ENCODE data around the gene ADAM21.
"Not testable (repeated sequence)": the region's sequence is repeated elsewhere in the genome, so short reads cannot be mapped to it uniquely, and the experiment has no call there.

The ADAM21 gene

GRCh38 chr14:70451874-70452273 lies at the start of gene ADAM21:
Gene ADAM21, plus strand, starts transcription at chr14:70452174. Its CDS starts 5,326 bp downstream, at chr14:70457500.
- DNase-seq (ENCODE audit: low read depth in 3 of 3): no peak

DNA sequence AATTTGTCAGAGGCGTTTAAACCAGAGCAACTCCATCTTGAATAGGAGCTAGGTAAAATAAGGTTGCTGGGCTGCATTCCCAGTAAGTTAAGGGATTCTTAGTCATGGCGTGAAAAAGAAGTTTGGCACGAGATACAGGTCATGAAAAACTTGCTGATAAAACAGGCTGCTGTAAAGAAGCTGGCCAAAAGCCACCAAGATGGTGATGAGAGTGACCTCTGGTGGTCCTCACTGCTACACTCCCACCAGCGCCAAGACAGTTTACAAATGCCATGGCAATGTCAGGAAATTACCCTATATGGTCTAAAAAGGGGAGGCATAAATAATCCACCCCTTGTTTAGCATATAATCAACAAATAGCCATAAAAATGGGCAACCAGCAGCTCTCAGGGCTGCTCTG lies 48.6 kb upstream of the ADAM21 start:
- not testable (repeated sequence) for DNase-seq (ENCODE audit: low read depth in 3 of 3)

GRCh38 chr14:70406216-70406615 lies 45.8 kb upstream of the ADAM21 start:
- not testable (repeated sequence) for DNase-seq (ENCODE audit: low read depth in 3 of 3)

GRCh38 chr14:70407621-70408020 lies 44.4 kb upstream of the ADAM21 start:
- no peak for DNase-seq (ENCODE audit: low read depth in 3 of 3)

DNA sequence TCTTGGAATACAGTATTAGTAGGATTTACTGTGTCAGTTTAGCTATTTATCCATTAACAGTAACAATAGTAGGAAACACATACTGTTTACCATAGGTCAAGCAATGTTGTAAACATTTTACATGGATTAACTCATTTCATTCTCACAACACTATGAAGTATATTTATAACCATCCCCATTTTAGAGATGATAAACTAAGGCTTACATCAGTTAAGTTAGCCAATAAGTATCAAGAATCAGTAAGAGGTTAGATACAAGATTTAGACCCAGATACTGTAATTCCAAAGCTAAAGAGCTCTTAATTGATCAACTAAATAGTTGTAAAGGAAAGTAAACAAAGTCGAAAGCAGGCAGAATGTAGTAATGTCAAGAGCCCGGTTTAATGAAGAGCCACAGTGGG lies 36.2 kb upstream of the ADAM21 start:
- no peak for DNase-seq (ENCODE audit: low read depth in 3 of 3)

DNA sequence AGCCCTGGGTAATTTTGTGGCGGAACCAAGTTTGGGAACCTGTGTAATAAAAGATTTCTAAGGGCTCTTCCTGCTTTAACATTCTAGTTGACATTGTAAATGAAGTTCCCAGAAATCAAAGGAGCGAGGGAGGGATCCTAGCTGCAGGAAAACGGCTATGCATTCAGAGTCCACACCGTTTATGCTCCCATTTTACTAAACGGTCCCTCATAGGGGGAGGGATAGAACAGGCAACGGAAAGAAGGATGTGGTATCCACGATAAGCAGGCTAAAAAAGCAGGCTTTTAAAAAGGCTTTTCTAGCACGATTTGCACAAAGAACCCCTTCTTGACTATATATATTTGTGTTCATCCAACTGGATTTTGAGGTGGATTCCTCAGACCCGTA lies 35.6 kb upstream of the ADAM21 start:
- DNase-seq (ENCODE audit: low read depth in 3 of 3): no peak

DNA sequence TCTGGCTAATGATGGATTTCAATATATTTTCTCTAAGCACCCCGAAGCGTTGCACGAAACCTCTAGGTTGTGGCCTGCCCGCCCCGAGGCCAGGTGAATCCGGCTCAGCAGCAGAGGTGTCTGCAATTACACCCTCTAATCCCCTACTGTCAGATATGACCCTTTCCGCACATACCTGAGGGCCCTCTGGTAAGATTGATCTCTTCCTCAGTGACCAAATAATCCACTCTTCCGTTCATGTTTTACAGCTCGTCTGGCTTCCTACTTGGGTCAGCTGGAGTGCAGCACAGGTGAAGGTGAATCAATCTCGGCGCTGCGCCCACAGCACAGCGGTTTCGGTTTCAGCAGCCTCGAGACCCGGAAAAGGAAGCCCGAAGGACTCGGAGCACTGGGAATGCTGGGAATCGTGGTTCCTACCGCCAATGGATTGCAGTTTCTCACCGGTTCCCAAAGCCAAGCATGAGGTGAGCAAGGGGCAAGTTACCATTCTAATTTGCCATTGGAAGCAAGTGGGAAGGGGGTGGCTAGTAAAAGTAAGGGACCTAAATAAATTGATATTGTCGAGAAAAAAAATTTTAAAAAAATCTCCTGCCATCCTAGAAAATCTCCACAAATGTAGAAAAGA lies 35.1 kb upstream of the ADAM21 start, which contains the start of gene SYNJ2BP:
TSS of gene SYNJ2BP (minus strand) at position 366 of the 625 bp plus-strand sequence. CDS start at position 239, 127 bp downstream.
- DNase-seq (ENCODE audit: low read depth in 3 of 3): peak; percentile 8 to 34 (median 25)

- not testable (repeated sequence) for DNase-seq (ENCODE audit: low read depth in 3 of 3)
Measured at GRCh38 chr14:70419270-70419931, 32.6 kb upstream of the ADAM21 start.

DNA sequence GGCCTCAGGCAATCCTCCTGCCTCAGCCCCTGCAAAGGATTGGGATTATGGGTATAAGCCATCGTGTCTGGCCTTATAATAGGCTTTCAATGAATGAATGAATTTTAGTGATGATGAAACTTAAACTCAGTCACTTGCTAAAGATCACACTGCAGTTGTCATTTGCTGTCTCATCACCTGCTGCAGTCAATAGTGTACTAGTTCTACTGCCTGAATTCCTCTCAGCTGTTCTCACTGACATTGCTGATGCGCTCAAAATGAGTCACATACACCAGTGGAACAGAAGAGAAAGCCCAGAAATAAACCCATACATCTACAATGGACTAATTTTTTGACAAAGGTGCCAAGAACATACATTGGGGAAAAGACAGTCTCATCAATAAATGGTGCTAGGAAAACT lies 29.4 kb upstream of the ADAM21 start:
- no peak for DNase-seq (ENCODE audit: low read depth in 3 of 3)

GRCh38 chr14:70425354-70425753 lies 26.6 kb upstream of the ADAM21 start:
- no peak for DNase-seq (ENCODE audit: low read depth in 3 of 3)

DNA sequence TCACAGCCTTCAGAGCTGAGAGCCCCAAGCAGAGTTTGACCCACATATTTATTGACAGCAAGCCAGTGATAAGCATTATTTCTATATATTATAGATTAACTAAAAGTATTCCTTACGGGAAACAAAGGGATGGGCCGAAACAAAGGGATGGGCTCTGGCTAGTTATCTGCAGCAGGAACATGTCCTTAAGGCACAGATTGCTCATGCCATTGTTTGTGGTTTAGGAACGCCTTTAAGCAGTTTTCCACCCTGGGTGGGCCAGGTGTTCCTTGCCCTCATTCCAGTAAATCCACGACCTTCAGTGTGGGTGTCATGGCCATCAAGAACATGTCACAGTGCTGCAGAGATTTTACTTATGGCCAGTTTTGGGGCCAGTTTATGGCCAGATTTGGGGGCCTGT lies 25.4 kb upstream of the ADAM21 start:
- DNase-seq (ENCODE audit: low read depth in 3 of 3): not testable (repeated sequence)

GRCh38 chr14:70436867-70437266 lies 15.1 kb upstream of the ADAM21 start:
- DNase-seq (ENCODE audit: low read depth in 3 of 3): no peak

- no peak for DNase-seq (ENCODE audit: low read depth in 3 of 3)
Measured at GRCh38 chr14:70441641-70442040, 10.3 kb upstream of the ADAM21 start.

DNA sequence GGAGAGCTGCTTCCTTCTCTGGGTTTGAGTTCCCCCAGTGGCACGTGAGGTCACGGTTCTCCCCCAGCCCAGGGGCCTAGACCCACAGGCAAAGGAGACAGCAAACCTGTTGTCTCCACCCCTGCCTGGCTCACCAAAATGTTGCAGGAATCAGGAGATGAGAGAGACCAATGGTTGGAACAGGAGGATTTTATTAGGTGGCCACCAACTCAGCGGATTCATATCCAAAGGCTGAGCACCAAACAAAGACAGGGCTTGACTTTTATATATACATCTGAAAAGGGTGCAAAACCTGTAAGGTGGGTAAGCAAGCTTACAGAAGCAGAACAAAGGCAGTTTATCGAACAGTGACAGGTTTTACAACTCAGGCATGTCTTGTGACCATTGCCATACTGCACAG lies 9.2 kb upstream of the ADAM21 start:
- DNase-seq (ENCODE audit: low read depth in 3 of 3): no peak

DNA sequence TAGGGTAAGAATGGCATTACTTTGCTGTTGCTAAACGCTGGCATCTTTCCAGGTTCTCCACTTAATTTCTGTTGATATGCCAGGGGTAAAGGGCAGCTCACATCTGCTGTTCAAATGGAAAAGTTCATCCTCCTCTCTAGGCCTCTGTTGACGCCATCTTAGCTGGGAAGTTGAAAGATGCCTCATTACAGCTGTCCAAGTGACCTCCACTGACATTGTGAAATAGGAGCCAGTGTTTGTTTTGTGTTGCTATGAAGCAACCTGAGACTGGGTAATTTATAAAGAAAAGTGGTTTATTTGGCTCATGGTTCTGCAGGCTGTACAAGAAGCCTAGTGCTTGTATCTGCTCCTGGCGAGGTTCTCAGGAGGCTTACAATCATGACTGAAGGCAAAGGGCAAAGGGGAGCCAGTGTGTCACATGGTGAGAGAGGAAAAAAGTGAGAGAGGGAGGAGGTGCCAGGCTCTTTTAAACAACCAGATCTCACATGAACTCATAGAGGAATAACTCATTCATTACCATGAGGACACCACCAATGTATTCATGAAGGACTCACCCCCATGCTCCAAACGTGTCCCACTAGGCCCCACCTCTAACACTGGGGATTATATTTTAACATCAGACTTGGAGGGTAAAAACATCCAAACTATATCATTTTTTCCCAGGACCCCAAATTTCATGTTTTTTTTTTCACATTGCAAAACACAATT lies 3.2 kb upstream of the ADAM21 start:
- DNase-seq (ENCODE audit: low read depth in 3 of 3): no peak

DNA sequence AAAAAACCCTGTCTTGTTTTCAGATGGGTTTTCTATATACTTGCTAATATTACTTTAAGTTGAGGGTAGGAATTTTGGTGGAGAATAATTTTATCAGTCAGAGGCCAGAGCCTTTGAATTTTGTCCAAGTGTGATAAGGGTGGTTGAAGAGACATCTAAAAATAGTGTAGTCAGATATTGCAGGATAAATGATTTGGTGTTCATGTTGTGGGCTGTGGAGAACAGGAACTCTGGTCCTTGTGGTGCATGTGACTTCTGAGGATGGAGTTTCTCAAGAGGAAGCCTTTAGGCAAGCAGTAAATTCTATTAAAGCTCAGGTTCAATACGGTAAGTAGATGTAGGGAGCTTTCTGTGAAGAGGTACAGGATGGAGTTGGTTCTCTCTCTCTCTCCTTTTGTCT lies 2.8 kb downstream of the ADAM21 start:
- DNase-seq (ENCODE audit: low read depth in 3 of 3): no peak

DNA sequence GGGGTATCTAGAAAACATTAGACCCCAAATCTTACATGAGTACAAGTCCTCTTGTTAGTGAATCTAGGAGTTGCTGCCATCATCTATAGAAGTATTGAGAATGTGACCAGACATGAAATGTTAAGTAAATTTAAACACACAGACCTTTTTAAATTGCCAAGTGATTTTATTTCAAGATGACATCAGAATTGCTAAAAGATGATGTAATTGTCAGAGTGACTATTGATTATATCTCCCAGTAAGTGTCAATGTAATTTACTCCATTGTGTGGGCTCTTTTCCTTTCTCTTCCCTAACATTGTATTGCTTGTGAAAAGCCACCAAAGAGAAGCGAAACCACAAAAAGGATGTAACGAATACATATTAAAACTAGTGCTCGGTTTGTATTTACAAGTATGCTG lies 16.8 kb downstream of the ADAM21 start:
- no peak for DNase-seq (ENCODE audit: low read depth in 3 of 3)

GRCh38 chr14:70470863-70471563 lies 19.0 kb downstream of the ADAM21 start:
- DNase-seq (ENCODE audit: low read depth in 3 of 3): not testable (repeated sequence)

- no peak for DNase-seq (ENCODE audit: low read depth in 3 of 3)
Measured at GRCh38 chr14:70472253-70473159, 20.5 kb downstream of the ADAM21 start.

DNA sequence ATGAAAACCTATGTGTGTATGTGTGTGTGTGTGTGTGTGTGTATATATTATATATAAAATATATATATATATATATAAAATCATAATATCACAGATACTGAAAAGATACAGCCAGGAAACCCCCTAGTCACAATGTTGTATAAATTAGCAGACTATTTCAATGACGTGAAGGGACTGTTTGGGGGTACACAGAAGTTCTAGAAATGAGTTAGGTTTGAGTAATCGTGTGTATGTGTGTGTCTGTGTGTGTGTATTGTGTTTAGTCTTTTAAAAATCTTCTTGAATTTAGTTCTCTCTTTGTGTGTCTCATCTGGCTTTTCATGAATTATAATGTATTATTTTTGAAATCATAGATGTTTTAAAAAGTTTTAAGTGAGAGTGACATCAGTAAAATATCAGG lies 21.9 kb downstream of the ADAM21 start:
- DNase-seq (ENCODE audit: low read depth in 3 of 3): no peak

DNA sequence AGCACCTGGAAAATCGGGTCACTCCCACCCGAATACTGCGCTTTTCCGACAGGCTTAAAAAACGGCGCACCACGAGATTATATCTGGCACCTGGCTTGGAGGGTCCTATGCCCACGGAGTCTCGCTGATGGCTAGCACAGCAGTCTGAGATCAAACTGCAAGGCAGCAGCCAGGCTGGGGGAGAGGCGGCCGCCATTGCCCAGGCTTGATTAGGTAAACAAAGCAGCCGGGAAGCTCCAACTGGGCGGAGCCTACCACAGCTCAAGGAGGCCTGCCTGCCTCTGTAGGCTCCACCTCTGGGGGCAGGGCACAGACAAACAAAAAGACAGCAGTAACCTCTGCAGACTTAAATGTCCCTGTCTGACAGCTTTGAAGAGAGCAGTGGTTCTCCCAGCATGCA lies 23.5 kb downstream of the ADAM21 start:
- DNase-seq (ENCODE audit: low read depth in 3 of 3): not testable (repeated sequence)

Data from stimulated activated CD4-positive, alpha-beta T cell treated with anti-CD3 and anti-CD28 coated beads, TNF-alpha, amount 100 ng/mL, for 48 hours (primary cell).